ENCODE measurements around the gene KIF26B.

DNA sequence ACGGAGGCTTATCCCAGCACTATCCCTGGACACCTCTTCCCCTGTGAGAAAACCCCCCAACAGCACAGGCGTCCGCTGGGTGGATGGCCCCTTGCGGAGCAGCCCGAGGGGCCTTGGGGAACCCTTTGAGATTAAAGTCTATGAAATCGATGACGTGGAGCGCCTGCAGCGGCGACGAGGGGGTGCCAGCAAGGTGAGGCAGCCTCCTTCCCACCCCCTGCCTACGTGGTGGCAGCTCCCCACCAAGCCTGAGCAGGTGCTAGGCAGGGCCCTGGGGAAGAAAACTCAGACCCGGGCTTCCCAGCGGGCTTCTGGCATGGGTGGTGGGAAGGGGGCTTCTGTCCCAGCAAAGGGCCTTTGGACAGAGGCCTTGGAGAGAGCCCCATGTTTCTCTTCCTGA is 543.3 kb downstream of the KIF26B start:
- TF ChIP-seq, protein P1, sequence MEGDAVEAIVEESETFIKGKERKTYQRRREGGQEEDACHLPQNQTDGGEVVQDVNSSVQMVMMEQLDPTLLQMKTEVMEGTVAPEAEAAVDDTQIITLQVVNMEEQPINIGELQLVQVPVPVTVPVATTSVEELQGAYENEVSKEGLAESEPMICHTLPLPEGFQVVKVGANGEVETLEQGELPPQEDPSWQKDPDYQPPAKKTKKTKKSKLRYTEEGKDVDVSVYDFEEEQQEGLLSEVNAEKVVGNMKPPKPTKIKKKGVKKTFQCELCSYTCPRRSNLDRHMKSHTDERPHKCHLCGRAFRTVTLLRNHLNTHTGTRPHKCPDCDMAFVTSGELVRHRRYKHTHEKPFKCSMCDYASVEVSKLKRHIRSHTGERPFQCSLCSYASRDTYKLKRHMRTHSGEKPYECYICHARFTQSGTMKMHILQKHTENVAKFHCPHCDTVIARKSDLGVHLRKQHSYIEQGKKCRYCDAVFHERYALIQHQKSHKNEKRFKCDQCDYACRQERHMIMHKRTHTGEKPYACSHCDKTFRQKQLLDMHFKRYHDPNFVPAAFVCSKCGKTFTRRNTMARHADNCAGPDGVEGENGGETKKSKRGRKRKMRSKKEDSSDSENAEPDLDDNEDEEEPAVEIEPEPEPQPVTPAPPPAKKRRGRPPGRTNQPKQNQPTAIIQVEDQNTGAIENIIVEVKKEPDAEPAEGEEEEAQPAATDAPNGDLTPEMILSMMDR (IDR thresholded peaks at IDR 0.05; ENCODE audit: low read length) = no peak
- TF ChIP-seq EZH2 (IDR thresholded peaks at IDR 0.05; ENCODE audit: borderline replicate concordance, low read length) = no peak
